Breast epithelium (tissue), 4 donors: ENCODE data around the gene CUL9. TPM values are rescaled to one million over a fixed set of nuclear protein-coding genes. Genes with fewer than 3 reads are reported as not detected.

Experiments used
- DNase-seq, 2 donors: peaks; one replicate each; pipeline ENCODE4 v3.0.0-alpha.2; 2019; ENCODE audit warnings: low spot score in 2 of 2
- H3K27ac ChIP-seq, 2 donors: fragments of 200-600 bp; sonication (generic) in 1 of 2; one replicate each; pipeline ENCODE4 v1.5.1; 2016 to 2019; ENCODE audit warnings: mild to moderate bottlenecking in 1 of 2
- H3K27me3 ChIP-seq, 2 donors: fragments of 200-600 bp; sonication (generic) in 1 of 2; one replicate each; pipeline versions ENCODE4 v1.5.1 to v1.6.0; 2017 to 2019; ENCODE audit warnings: control low read depth in 1 of 2, mild to moderate bottlenecking in 1 of 2
- H3K36me3 ChIP-seq: fragments of 200-600 bp; one replicate; pipeline ENCODE4 v1.5.1; 2019
- H3K4me1 ChIP-seq, 2 donors: fragments of 200-600 bp; sonication (generic); one replicate each; pipeline ENCODE4 v1.5.1; 2016 to 2019; ENCODE audit warnings: control low read depth in 1 of 2
- H3K4me3 ChIP-seq, 3 donors: fragments of 200-600 bp; sonication (generic); 1 replicate in 2 of 3; 2 replicates in 1 of 3; pipeline ENCODE4 v1.5.1; 2016 to 2019; ENCODE audit warnings: mild to moderate bottlenecking in 3 of 3, moderate library complexity in 2 of 3
- H3K9me3 ChIP-seq, 2 donors: fragments of 200-600 bp; sonication (generic) in 1 of 2; one replicate each; pipeline ENCODE4 v1.5.1; 2016 to 2019; ENCODE audit warnings: control low read depth in 1 of 2
- CTCF ChIP-seq, 3 donors: fragments of 450-650 bp; IDR thresholded peaks; one replicate each; pipeline ENCODE4 v1.5.1; 2016 to 2017; ENCODE audit warnings: antibody characterized with exemption in 3 of 3, mild to moderate bottlenecking in 3 of 3, moderate library complexity in 3 of 3
- POLR2A ChIP-seq: fragments of 450-650 bp; IDR thresholded peaks from one replicate; pipeline ENCODE4 v1.6.1; 2016; ENCODE audit warnings: antibody characterized with exemption, mild to moderate bottlenecking, moderate library complexity
- POLR2AphosphoS5 ChIP-seq, 3 donors: sonication (generic); formaldehyde crosslinking; IDR thresholded peaks; one replicate each; pipeline ENCODE4 v1.6.1; 2017; ENCODE audit warnings: antibody characterized with exemption in 3 of 3
- intact Hi-C: fragments of 100-400 bp; cut with DNase I; formaldehyde crosslinking; loops from one replicate; pipeline ENCODE4 v1.15.1; 2023; ENCODE audit warnings: low total_unique reads
- total RNA-seq, 3 donors: library from RNA; depleted of rRNA; stranded (reverse); fragments of >200 nt; gene quantifications; one replicate each; pipeline ENCODE4 v1.1.0, GENCODE V29; 2016

Gene CUL9
- total RNA-seq, 3 donors from 2014 or later, result 25.1 to 47.5 (median 43.3) TPM

- no peaks in the 10 kb centered on the region for H3K36me3 ChIP-seq
- DNase-seq, result no peak
- H3K27me3 ChIP-seq, result no peaks in the 10 kb centered on the region
- no peak overlapping the region for H3K27ac ChIP-seq
- no peaks in the 10 kb centered on the region for H3K9me3 ChIP-seq
- intact Hi-C loops, result no loop called here
- peaks cover 0 to 9% of the 10 kb centered on the region in 2 donors for H3K4me1 ChIP-seq
- no peak for TF ChIP-seq POLR2AphosphoS5 (IDR thresholded peaks at IDR 0.05)
- TF ChIP-seq CTCF (IDR thresholded peaks at IDR 0.05), result no peak
- TF ChIP-seq POLR2A, result no peak
- H3K4me3 ChIP-seq, result no peak overlapping the region
These were observed 4.7 kb downstream of the CUL9 start for GRCh38 chr6:43186706-43187105.

DNA sequence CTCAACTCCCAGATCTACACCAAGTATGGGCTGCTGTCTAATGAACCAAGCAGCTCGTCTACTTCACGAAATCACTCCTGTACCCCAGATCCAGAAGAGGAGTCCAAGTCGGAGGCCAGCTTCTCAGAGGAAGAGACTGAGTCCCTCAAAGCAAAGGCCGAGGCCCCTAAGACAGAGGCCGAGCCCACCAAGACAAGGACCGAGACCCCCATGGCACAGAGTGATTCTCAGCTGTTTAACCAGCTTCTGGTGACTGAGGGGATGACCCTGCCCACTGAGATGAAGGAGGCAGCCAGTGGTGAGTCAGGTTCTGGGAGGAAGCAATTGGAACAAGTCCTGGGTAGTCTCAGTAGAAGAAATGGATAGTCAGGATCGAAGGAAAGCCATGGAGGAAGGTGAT is 5.8 kb downstream of the CUL9 start:
- Histone ChIP-seq H3K36me3 (no peaks in the 10 kb centered on the region), H3K4me3 (no peak overlapping the region), H3K4me1 (peaks cover 0 to 6% of the 10 kb centered on the region in 2 donors), H3K27ac (no peak overlapping the region), H3K27me3 (no peaks in the 10 kb centered on the region), H3K9me3 (no peaks in the 10 kb centered on the region)
- intact Hi-C loops, result no loop called here
- DNase-seq, result no peak
- no peak for TF ChIP-seq POLR2AphosphoS5 (IDR thresholded peaks at IDR 0.05)
- TF ChIP-seq POLR2A, result no peak
- TF ChIP-seq CTCF (IDR thresholded peaks at IDR 0.05), result no peak

DNA sequence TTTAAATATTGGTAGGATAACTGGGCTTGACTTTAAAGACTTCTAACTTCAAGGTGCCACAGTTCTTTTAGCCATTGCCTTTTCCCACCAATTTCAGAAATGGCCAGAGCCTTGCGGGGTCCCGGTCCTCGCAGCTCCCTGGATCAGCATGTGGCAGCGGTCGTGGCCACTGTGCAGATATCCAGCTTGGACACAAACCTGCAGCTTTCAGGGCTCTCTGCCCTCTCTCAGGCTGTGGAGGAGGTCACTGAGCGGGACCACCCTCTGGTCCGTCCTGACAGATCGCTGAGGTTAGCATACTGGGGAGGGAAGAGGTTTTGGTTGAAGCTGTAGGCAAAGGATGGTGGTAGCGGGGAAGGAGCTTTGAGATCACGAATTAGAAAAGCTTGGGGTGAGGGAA is 6.4 kb downstream of the CUL9 start:
- Histone ChIP-seq H3K27me3 (no peaks in the 10 kb centered on the region), H3K27ac (no peak overlapping the region), H3K9me3 (no peaks in the 10 kb centered on the region), H3K36me3 (no peaks in the 10 kb centered on the region), H3K4me1 (peaks cover 0 to under 1% of the 10 kb centered on the region in 2 donors), H3K4me3 (no peak overlapping the region)
- DNase-seq, result no peak
- intact Hi-C loops, result no loop called here
- TF ChIP-seq POLR2AphosphoS5 (IDR thresholded peaks at IDR 0.05) (no peak), POLR2A (no peak), CTCF (IDR thresholded peaks at IDR 0.05) (no peak)

- Histone ChIP-seq H3K4me3 (no peak overlapping the region), H3K36me3 (no peaks in the 10 kb centered on the region), H3K27ac (no peak overlapping the region), H3K27me3 (no peaks in the 10 kb centered on the region), H3K9me3 (no peaks in the 10 kb centered on the region), H3K4me1 (no peaks in the 10 kb centered on the region)
- DNase-seq, result no peak
- TF ChIP-seq POLR2A (no peak), CTCF (IDR thresholded peaks at IDR 0.05) (no peak), POLR2AphosphoS5 (IDR thresholded peaks at IDR 0.05) (no peak)
- intact Hi-C loops, result no loop called here
These were observed 7.8 kb downstream of the CUL9 start for GRCh38 chr6:43189776-43190304.

GRCh38 chr6:43192911-43193310 is 10.9 kb downstream of the CUL9 start:
- Histone ChIP-seq H3K4me3 (no peak overlapping the region), H3K9me3 (no peaks in the 10 kb centered on the region), H3K36me3 (no peaks in the 10 kb centered on the region), H3K27me3 (no peaks in the 10 kb centered on the region), H3K27ac (no peak overlapping the region), H3K4me1 (no peaks in the 10 kb centered on the region)
- no peak for DNase-seq
- TF ChIP-seq POLR2AphosphoS5 (IDR thresholded peaks at IDR 0.05), result no peak
- TF ChIP-seq CTCF (IDR thresholded peaks at IDR 0.05), result no peak
- TF ChIP-seq POLR2A, result no peak
- intact Hi-C loops, result no loop called here
